Astrocyte of the hippocampus (primary cell): ENCODE results near the gene TRPC4.

Experiments
- DNase-seq: peaks from one replicate; pipeline ENCODE4 v3.0.0; 2011; ENCODE audit warnings: low read depth, low spot score

TRPC4 gene

GRCh38 chr13:37729876-37730275 lies 139.7 kb downstream of the TRPC4 start:
- DNase-seq = no peak

GRCh38 chr13:37716420-37717195 lies 153.0 kb downstream of the TRPC4 start:
- no peak for DNase-seq

- peak; percentile 9 for DNase-seq
Observed at GRCh38 chr13:37715606-37716015, 154.0 kb downstream of the TRPC4 start.

GRCh38 chr13:37709318-37709717 lies 160.3 kb downstream of the TRPC4 start:
- DNase-seq = no peak

- DNase-seq = no peak
Observed at GRCh38 chr13:37707739-37708500, 161.7 kb downstream of the TRPC4 start.

- no peak for DNase-seq
Observed at GRCh38 chr13:37706041-37706440, 163.5 kb downstream of the TRPC4 start.

GRCh38 chr13:37701972-37702371 lies 167.6 kb downstream of the TRPC4 start:
- DNase-seq = peak; percentile 71

GRCh38 chr13:37701306-37701705 lies 168.3 kb downstream of the TRPC4 start:
- peak; percentile 7 for DNase-seq

- DNase-seq = peak; percentile 34
Observed at GRCh38 chr13:37700887-37701286, 168.7 kb downstream of the TRPC4 start.

GRCh38 chr13:37695200-37695599 lies 174.4 kb downstream of the TRPC4 start:
- DNase-seq = no peak

GRCh38 chr13:37690361-37690760 lies 179.2 kb downstream of the TRPC4 start:
- DNase-seq = no peak

- DNase-seq = no peak
Observed at GRCh38 chr13:37686501-37686900, 183.1 kb downstream of the TRPC4 start.

GRCh38 chr13:37685206-37685605 lies 184.4 kb downstream of the TRPC4 start:
- no peak for DNase-seq

- DNase-seq = no peak
Observed at GRCh38 chr13:37682496-37682895, 187.1 kb downstream of the TRPC4 start.

- DNase-seq = peak; percentile 60
Observed at GRCh38 chr13:37681281-37682032, 188.1 kb downstream of the TRPC4 start.

GRCh38 chr13:37680137-37680536 lies 189.4 kb downstream of the TRPC4 start:
- no peak for DNase-seq

GRCh38 chr13:37679043-37679442 lies 190.5 kb downstream of the TRPC4 start:
- no peak for DNase-seq

GRCh38 chr13:37669845-37670244 lies 199.7 kb downstream of the TRPC4 start:
- DNase-seq = no peak

- DNase-seq = no peak
Observed at GRCh38 chr13:37667702-37668101, 201.9 kb downstream of the TRPC4 start.

GRCh38 chr13:37666036-37666435 lies 203.5 kb downstream of the TRPC4 start:
- no peak for DNase-seq

GRCh38 chr13:37665420-37665819 lies 204.2 kb downstream of the TRPC4 start:
- no peak for DNase-seq

- DNase-seq = no peak
Observed at GRCh38 chr13:37663724-37664123, 205.8 kb downstream of the TRPC4 start.
